Adrenal gland (tissue), 12 donors: Measurements from ENCODE around the gene PPFIA4. TPM values are rescaled to one million over a fixed set of nuclear protein-coding genes. Genes with fewer than 3 reads are reported as not detected.
"Not testable (repeated sequence)": the region's sequence is repeated elsewhere in the genome, so short reads cannot be mapped to it uniquely, and the experiment has no call there.

Experiments
- DNase-seq, 7 donors: peaks; one replicate each; pipeline ENCODE4 v3.0.0-alpha.2; 2019 to 2020
- H3K27ac ChIP-seq, 5 donors: fragments of 200-600 bp; sonication (generic) in 4 of 5; 1 replicate in 3 of 5; 2 replicates in 2 of 5; pipeline versions ENCODE4 v1.5.1 to v1.8.0; 2016 to 2020; ENCODE audit warnings: mild to moderate bottlenecking in 1 of 5
- H3K27me3 ChIP-seq: fragments of 200-600 bp; 2 replicates; pipeline ENCODE4 v1.8.0; 2021
- H3K36me3 ChIP-seq, 2 donors: fragments of 200-600 bp; replicated peaks in 1 of 2; 1 replicate in 1 of 2; 2 replicates in 1 of 2; pipeline versions ENCODE4 v1.5.1 to v1.8.0; 2018 to 2022
- H3K4me1 ChIP-seq, 2 donors: fragments of 200-600 bp; replicated peaks in 1 of 2; 1 replicate in 1 of 2; 2 replicates in 1 of 2; pipeline versions ENCODE4 v1.5.1 to v1.8.0; 2018 to 2021
- H3K4me3 ChIP-seq, 4 donors: fragments of 200-600 bp; sonication (generic) in 3 of 4; one replicate each; pipeline ENCODE4 v1.5.1; 2016 to 2018
- H3K9me3 ChIP-seq, 3 donors: fragments of 200-600 bp; sonication (generic) in 1 of 3; replicated peaks in 1 of 3; 1 replicate in 2 of 3; 2 replicates in 1 of 3; pipeline versions ENCODE4 v1.5.1 to v1.8.0; 2016 to 2021
- CTCF ChIP-seq, 6 experiments: fragments of 450-650 bp in 4 of 6; fragments of 200-600 bp in 2 of 6; sonication (generic) in 1 of 6; IDR thresholded peaks; 1 replicate in 5 of 6; 2 replicates in 1 of 6; pipeline versions ENCODE4 v1.5.1 to v1.8.0; 2016 to 2021; ENCODE audit warnings: antibody characterized with exemption in 6 of 6, mild to moderate bottlenecking in 2 of 6, moderate library complexity in 1 of 6
- POLR2A ChIP-seq, 2 donors: fragments of 450-650 bp; IDR thresholded peaks; one replicate each; pipeline ENCODE4 v1.6.1; 2017; ENCODE audit warnings: antibody characterized with exemption in 2 of 2, mild to moderate bottlenecking in 2 of 2, moderate library complexity in 1 of 2
- WGBS, 4 donors: extraction: QIAGEN DNeasy Blood & Tissue Kit in 2 of 4; methylation state at CpG; one replicate each; pipeline versions ENCODE4 v1.1.5 to v1.1.7; 2013 to 2017; 5-methylcytosine and 5-hydroxymethylcytosine counted together
- intact Hi-C, 2 donors: fragments of 100-400 bp; cut with DNase I; formaldehyde crosslinking; loops; one replicate each; pipeline versions ENCODE4 v1.14.1 to v1.15.0; 2022 to 2023
- polyA plus RNA-seq, 3 donors: library from polyadenylated mRNA; stranded (reverse); fragments of 200-250 nt in 2 of 3; fragments of 350-450 nt in 1 of 3; fragmentation: Illumina TruSeq in 1 of 3; extraction: RNeasy Lipid Tissue Mini Kit (QIAGEN cat#74804) in 1 of 3; gene quantifications; one replicate each; pipeline ENCODE4 v1.2.3, GENCODE V29; 2013 to 2014
- total RNA-seq, 9 donors: library from RNA; depleted of rRNA in 4 of 9; stranded (reverse); fragments of >200 nt in 4 of 9; fragments of 120-200 nt in 1 of 9; fragmentation: NEBNext Ultra II Directional in 1 of 9; extraction: Animal tissue kit (Norgen Biotek cat#: 25700) in 1 of 9; gene quantifications; one replicate each; pipeline versions ENCODE4 v1.1.0 to v1.2.4, GENCODE V29; 2013 to 2023
- donor health status: healthy with polysubstance abuse.
- donor health status: Bipolar disorder and iron deficiency.
- donor health status: DM: yes; HTN: yes; CAD: no.
- donor health status: DM: no; HTN: no; CAD: no.
- donor health status: DM: no; HTN: no; CAD: no.
- donor health status: DM: yes; HTN: yes; CAD: no.

The PPFIA4 gene
- total and polyA plus RNA-seq, 12 donors = 0.12 to 2.9 (median 0.48) TPM

GRCh38 chr1:202982715-202983430 is 43.4 kb upstream of the PPFIA4 start:
- Histone ChIP-seq H3K27me3 (peaks cover 6% of the 10 kb centered on the region), H3K36me3 (no peaks in the 10 kb centered on the region), H3K4me1 (no peaks in the 10 kb centered on the region), H3K27ac (no peak overlapping the region), H3K9me3 (no peaks in the 10 kb centered on the region), H3K4me3 (no peak overlapping the region)
- TF ChIP-seq POLR2A (IDR thresholded peaks at IDR 0.05) (no peak), CTCF (IDR thresholded peaks at IDR 0.05) (no peak)
- no peak for DNase-seq
- intact Hi-C loops = no loop called here
- 74 to 82% (median 80%) methylated on average over 3 of the region's 3 CpGs for WGBS, 4 donors

GRCh38 chr1:202986120-202986519 is 40.2 kb upstream of the PPFIA4 start:
- intact Hi-C loops, H3K27me3 ChIP-seq, DNase-seq, H3K36me3 ChIP-seq, H3K9me3 ChIP-seq, H3K4me3 ChIP-seq, H3K27ac ChIP-seq, H3K4me1 ChIP-seq: not testable (repeated sequence)
- whole genome bisulfite sequencing, 4 donors = 67 to 84% (median 72%) methylated on average over 9 of the region's 9 CpGs

GRCh38 chr1:202987255-202987654 is 39.0 kb upstream of the PPFIA4 start:
- Histone ChIP-seq H3K36me3 (no peaks in the 10 kb centered on the region), H3K4me3 (no peak overlapping the region), H3K27me3 (peaks cover 9% of the 10 kb centered on the region), H3K4me1 (no peaks in the 10 kb centered on the region), H3K9me3 (no peaks in the 10 kb centered on the region), H3K27ac (no peak overlapping the region)
- TF ChIP-seq POLR2A (IDR thresholded peaks at IDR 0.05) = no peak
- TF ChIP-seq CTCF (IDR thresholded peaks at IDR 0.05) = no peak
- WGBS, 4 donors = 65 to 81% (median 78%) methylated on average over 5 to 7 of the region's 7 CpGs
- DNase-seq = no peak
- intact Hi-C loops = no loop called here

GRCh38 chr1:202987922-202988583 is 38.2 kb upstream of the PPFIA4 start:
- Histone ChIP-seq H3K36me3 (no peaks in the 10 kb centered on the region), H3K4me3 (no peak overlapping the region), H3K4me1 (no peaks in the 10 kb centered on the region), H3K27me3 (peaks cover 9% of the 10 kb centered on the region), H3K27ac (no peak overlapping the region), H3K9me3 (no peaks in the 10 kb centered on the region)
- WGBS, 4 donors = 73 to 77% (median 75%) methylated on average over 5 of the region's 5 CpGs
- intact Hi-C loops = no loop called here
- TF ChIP-seq CTCF (IDR thresholded peaks at IDR 0.05) (no peak), POLR2A (IDR thresholded peaks at IDR 0.05) (no peak)
- DNase-seq = no peak
